ENCODE measurements around the gene CIPC. TPM values are rescaled to one million over a fixed set of nuclear protein-coding genes. Genes with fewer than 3 reads are reported as not detected.

The CIPC gene
- total RNA-seq, 1 experiment from 2014 or later = 20.6 TPM

DNA sequence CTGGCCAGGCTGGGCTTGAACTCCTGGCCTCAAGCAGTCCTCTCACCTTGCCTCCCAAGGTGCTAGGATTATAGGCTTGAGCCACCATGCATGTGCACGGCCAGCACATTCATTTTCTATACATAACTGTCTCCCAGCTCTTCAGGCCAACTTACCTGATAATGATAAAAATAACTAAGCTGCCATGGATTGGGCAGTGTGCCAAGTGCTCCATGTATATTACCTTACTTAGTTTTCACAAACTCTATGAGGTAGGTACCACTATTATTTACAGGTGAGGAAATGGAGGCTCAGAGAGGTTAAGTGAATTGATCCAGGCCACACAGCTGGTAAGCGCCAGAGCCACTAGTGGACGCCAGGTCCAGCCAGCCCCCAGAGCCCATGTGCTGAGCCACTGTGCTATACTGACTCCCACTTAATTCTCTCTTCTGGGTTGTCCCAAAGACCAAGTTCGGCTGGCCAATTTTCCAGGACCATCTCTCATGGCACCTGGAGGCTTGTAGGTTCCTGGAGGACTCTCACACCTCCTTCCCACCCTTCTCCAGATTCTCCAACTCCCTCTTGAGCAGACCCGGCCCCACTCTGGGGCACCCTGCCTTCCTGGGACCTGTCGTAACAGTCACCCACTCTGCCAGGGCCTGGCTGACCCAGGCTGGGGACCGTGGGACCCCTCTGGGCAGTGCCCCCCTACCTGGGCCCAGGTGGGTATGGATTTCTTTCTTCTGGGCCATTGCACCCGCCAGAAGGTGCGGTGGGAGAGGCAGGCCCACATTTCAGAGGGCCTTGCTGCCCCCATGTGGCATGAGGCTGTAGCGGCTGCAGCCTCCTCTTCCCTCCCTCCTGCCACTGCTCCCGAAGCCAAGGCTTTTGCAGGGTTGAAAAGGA, 30.2 kb upstream of the CIPC start:
- CTCF ChIA-PET = interaction anchor here (0.7 to 7.3 kb wide), 10 partner anchors 8 to 192 kb away, joined by 3 to 272 read pairs (median 4); no protein-coding TSS in a partner anchor
- DNase-seq (ENCODE audit: low read depth, low spot score) (peak; percentile 42), ATAC-seq (peak; percentile 83)
- H3K9ac ChIP-seq (ENCODE audit: low read length) = no peak overlapping the region
- H3K4me3 ChIP-seq (replicated peaks in 1 of 2; ENCODE audit: low read depth in 1 of 2, low read length in 2 of 2) = no peak overlapping the region
- no peaks in the 10 kb centered on the region for H3K27me3 ChIP-seq (ENCODE audit: insufficient read depth, low read length)
- TF ChIP-seq SIN3A (IDR thresholded peaks at IDR 0.05; ENCODE audit: low read depth) (no peak), ZNF274 (IDR thresholded peaks at IDR 0.05; ENCODE audit: low read depth, low read length) (no peak), YY1 (IDR thresholded peaks at IDR 0.05; ENCODE audit: extremely low read depth, insufficient replicate concordance, low read depth, low read length) (no peak), CEBPB (IDR thresholded peaks at IDR 0.05; ENCODE audit: low read depth) (no peak), JUND (IDR thresholded peaks at IDR 0.05) (no peak), EZH2 (IDR thresholded peaks at IDR 0.05) (no peak), RAD21 (IDR thresholded peaks at IDR 0.05; ENCODE audit: low read depth) (peak; percentile 99), EGR1 (IDR thresholded peaks at IDR 0.05; ENCODE audit: low read depth) (no peak), SP1 (IDR thresholded peaks at IDR 0.05; ENCODE audit: low read depth) (no peak), TCF7L2 (IDR thresholded peaks at IDR 0.05; ENCODE audit: borderline replicate concordance, extremely low read depth, insufficient read depth, insufficient read length) (peak; percentile 34), POLR2AphosphoS5 (IDR thresholded peaks at IDR 0.05; ENCODE audit: low read depth, low read length) (no peak), CBX3 (IDR thresholded peaks at IDR 0.05; ENCODE audit: low read depth) (no peak)
- TF ChIP-seq, protein P1, sequence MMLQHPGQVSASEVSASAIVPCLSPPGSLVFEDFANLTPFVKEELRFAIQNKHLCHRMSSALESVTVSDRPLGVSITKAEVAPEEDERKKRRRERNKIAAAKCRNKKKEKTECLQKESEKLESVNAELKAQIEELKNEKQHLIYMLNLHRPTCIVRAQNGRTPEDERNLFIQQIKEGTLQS (IDR thresholded peaks at IDR 0.05) = no peak
- TF ChIP-seq, protein P2, sequence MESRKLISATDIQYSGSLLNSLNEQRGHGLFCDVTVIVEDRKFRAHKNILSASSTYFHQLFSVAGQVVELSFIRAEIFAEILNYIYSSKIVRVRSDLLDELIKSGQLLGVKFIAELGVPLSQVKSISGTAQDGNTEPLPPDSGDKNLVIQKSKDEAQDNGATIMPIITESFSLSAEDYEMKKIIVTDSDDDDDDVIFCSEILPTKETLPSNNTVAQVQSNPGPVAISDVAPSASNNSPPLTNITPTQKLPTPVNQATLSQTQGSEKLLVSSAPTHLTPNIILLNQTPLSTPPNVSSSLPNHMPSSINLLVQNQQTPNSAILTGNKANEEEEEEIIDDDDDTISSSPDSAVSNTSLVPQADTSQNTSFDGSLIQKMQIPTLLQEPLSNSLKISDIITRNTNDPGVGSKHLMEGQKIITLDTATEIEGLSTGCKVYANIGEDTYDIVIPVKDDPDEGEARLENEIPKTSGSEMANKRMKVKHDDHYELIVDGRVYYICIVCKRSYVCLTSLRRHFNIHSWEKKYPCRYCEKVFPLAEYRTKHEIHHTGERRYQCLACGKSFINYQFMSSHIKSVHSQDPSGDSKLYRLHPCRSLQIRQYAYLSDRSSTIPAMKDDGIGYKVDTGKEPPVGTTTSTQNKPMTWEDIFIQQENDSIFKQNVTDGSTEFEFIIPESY (IDR thresholded peaks at IDR 0.05; ENCODE audit: extremely low read depth, insufficient replicate concordance, low read length) = no peak
- TF ChIP-seq, protein P3, sequence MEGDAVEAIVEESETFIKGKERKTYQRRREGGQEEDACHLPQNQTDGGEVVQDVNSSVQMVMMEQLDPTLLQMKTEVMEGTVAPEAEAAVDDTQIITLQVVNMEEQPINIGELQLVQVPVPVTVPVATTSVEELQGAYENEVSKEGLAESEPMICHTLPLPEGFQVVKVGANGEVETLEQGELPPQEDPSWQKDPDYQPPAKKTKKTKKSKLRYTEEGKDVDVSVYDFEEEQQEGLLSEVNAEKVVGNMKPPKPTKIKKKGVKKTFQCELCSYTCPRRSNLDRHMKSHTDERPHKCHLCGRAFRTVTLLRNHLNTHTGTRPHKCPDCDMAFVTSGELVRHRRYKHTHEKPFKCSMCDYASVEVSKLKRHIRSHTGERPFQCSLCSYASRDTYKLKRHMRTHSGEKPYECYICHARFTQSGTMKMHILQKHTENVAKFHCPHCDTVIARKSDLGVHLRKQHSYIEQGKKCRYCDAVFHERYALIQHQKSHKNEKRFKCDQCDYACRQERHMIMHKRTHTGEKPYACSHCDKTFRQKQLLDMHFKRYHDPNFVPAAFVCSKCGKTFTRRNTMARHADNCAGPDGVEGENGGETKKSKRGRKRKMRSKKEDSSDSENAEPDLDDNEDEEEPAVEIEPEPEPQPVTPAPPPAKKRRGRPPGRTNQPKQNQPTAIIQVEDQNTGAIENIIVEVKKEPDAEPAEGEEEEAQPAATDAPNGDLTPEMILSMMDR (IDR thresholded peaks at IDR 0.05 in 2 of 3, conservative IDR thresholded peaks at IDR 0.05 in 1 of 3; ENCODE audit: borderline replicate concordance in 1 of 3, insufficient read depth in 1 of 3, low read depth in 2 of 3, low read length in 2 of 3) = peak; percentile 87 to 97 (median 95)
- no peaks in the 10 kb centered on the region for H3K79me2 ChIP-seq (ENCODE audit: insufficient read depth, low read length)
- no peaks in the 10 kb centered on the region for H3K36me3 ChIP-seq (ENCODE audit: control insufficient read depth in 1 of 2, insufficient read depth in 2 of 2, low read length in 2 of 2)
- H3K9me2 ChIP-seq (ENCODE audit: insufficient read depth) = no peaks in the 10 kb centered on the region
- peak overlapping the region; percentile 43 for H2AFZ ChIP-seq (ENCODE audit: low read depth, low read length, poor library complexity, severe bottlenecking)
- no TSS peak for BruUV-seq (replicated peaks)
- no peaks in the 10 kb centered on the region for H3K9me3 ChIP-seq (ENCODE audit: control insufficient read depth in 1 of 2, insufficient read depth in 1 of 2, low read depth in 1 of 2, low read length in 2 of 2)
- RAD21 ChIA-PET (ENCODE audit: low non-redundant PET in 1 of 2, low total read pairs in 2 of 2, uncharacterized antibody in 2 of 2, unreplicated experiment in 2 of 2) = interaction anchor here (0.6 to 5.5 kb wide), 8 partner anchors 42 to 195 kb away, joined by 3 to 54 read pairs (median 4); no protein-coding TSS in a partner anchor
- POLR2A ChIA-PET = interaction anchor here (0.7 kb wide), 1 partner anchor 151 kb away, joined by 3 read pairs; no protein-coding TSS in a partner anchor
- H4K20me1 ChIP-seq (ENCODE audit: insufficient read depth) = no peaks in the 10 kb centered on the region
- peaks cover 21 to 34% of the 10 kb centered on the region in 2 experiments for H3K4me1 ChIP-seq (ENCODE audit: control insufficient read depth in 1 of 2, insufficient read depth in 2 of 2, low read length in 2 of 2)
- no peak overlapping the region; the same call in 1 of the 2 replicates for H3K27ac ChIP-seq (ENCODE audit: low read depth, low read length)
- intact Hi-C loops (cut with micrococcal nuclease) = loop anchor here (1.0 to 10.0 kb wide), 3 partner anchors 26 to 353 kb away; no protein-coding TSS in a partner anchor
- peak overlapping the region; percentile 13; the same call in 1 of the 2 replicates for H3K4me2 ChIP-seq (ENCODE audit: low read length)
